HepG2 (cell line): ENCODE measurements around the gene CCK. TPM values are rescaled to one million over a fixed set of nuclear protein-coding genes. Genes with fewer than 3 reads are reported as not detected.

Source experiments
- ATAC-seq: fragments of 200-7000 bp; cut with Tn5 transposase; 3 replicates; pipeline ENCODE4 v1.9.1; 2020; ENCODE audit warnings: mild to moderate bottlenecking, moderate library complexity
- BruUV-seq: library from RNA; stranded (reverse); fragments of 400-500 nt; replicated peaks from 2 replicates; lab custom pipeline; 2021; lab: Mats Ljungman, UMichigan
- CTCF ChIA-PET: fragments of 300-600 bp; formaldehyde crosslinking; extraction: SDS; loops from one replicate; lab custom pipeline; 2021; ENCODE audit warnings: low total read pairs, inconsistent platforms, low intra/inter-chr PET ratio; lab: Yijun Ruan, JAX
- POLR2A ChIA-PET: fragments of 350-600 bp; sonication (Branson Sonifier 250); formaldehyde crosslinking; loops from one replicate; lab custom pipeline; 2020; ENCODE audit warnings: antibody characterized with exemption, inconsistent platforms; lab: Yijun Ruan, JAX
- DNase-seq: peaks from one replicate; pipeline ENCODE4 v3.0.0-alpha.2; 2015; ENCODE audit warnings: low spot score
- FAIRE-seq: peaks from 3 replicates; lab custom pipeline; 2011; peaks lifted over from hg19 to GRCh38; lab: Jason Lieb, UNC
- H2AFZ ChIP-seq: one replicate; pipeline ENCODE4 v1.6.1; 2011; ENCODE audit warnings: low read length, inconsistent platforms
- H3K27ac ChIP-seq: fragments of 300-600 bp; 3 replicates; pipeline ENCODE4 v1.8.0; 2011; ENCODE audit warnings: mixed run types, mild to moderate bottlenecking, mixed read lengths, low read length, inconsistent platforms; ENCODE audit not compliant: insufficient read depth; ENCODE audit errors: extremely low read length
- H3K27me3 ChIP-seq, 2 experiments: fragments of 200-600 bp in 1 of 2; 2 replicates in 1 of 2; 3 replicates in 1 of 2; pipeline versions ENCODE4 v1.6.0 to v1.8.0; 2011; ENCODE audit warnings: low read length in 2 of 2, mild to moderate bottlenecking in 2 of 2, moderate library complexity in 2 of 2, inconsistent platforms in 1 of 2; ENCODE audit not compliant: insufficient read depth in 2 of 2, control insufficient read depth in 1 of 2
- H3K36me3 ChIP-seq, 2 experiments: fragments of 200-600 bp in 1 of 2; replicated peaks in 1 of 2; 2 replicates in 1 of 2; 3 replicates in 1 of 2; pipeline versions ENCODE4 v1.5.1 to v1.8.0; 2011; ENCODE audit warnings: low read length in 2 of 2, inconsistent platforms in 1 of 2; ENCODE audit not compliant: insufficient read depth in 2 of 2, control insufficient read depth in 1 of 2
- H3K4me1 ChIP-seq: 2 replicates; pipeline ENCODE4 v1.5.1; 2012; ENCODE audit warnings: low read length, inconsistent platforms; ENCODE audit not compliant: insufficient read depth
- H3K4me2 ChIP-seq: 2 replicates; pipeline ENCODE4 v1.6.0; 2011; ENCODE audit warnings: low read depth, low read length, inconsistent platforms
- H3K4me3 ChIP-seq, 3 experiments: fragments of 200-600 bp in 1 of 3; sonication (generic), shearing (Covaris generic) in 1 of 3; replicated peaks in 1 of 3; 2 replicates each; pipeline ENCODE4 v1.5.1; 2011 to 2016; ENCODE audit warnings: low read length in 3 of 3, inconsistent platforms in 2 of 3, low read depth in 2 of 3, mild to moderate bottlenecking in 2 of 3, control low read depth in 1 of 3, mixed read lengths in 1 of 3; ENCODE audit not compliant: insufficient read depth in 1 of 3
- H3K79me2 ChIP-seq: one replicate; pipeline ENCODE4 v1.6.1; 2011; ENCODE audit warnings: low read length, inconsistent platforms; ENCODE audit not compliant: insufficient read depth
- H3K9ac ChIP-seq: 2 replicates; pipeline ENCODE4 v1.6.0; 2011; ENCODE audit warnings: mild to moderate bottlenecking, low read depth, low read length, inconsistent platforms; ENCODE audit not compliant: insufficient read depth
- H3K9me3 ChIP-seq: 2 replicates; pipeline ENCODE4 v1.5.1; 2012; ENCODE audit warnings: mild to moderate bottlenecking, low read length
- H4K20me1 ChIP-seq: 2 replicates; pipeline ENCODE4 v1.6.0; 2011; ENCODE audit warnings: inconsistent platforms, mild to moderate bottlenecking, low read length, moderate library complexity; ENCODE audit not compliant: insufficient read depth
- FOXC1 ChIP-seq: sonication (generic); formaldehyde crosslinking; IDR thresholded peaks from 2 replicates; pipeline ENCODE4 v1.8.0; 2022; ENCODE audit warnings: mild to moderate bottlenecking, missing genetic modification reagents, borderline replicate concordance
- NFYC ChIP-seq: IDR thresholded peaks from 2 replicates; pipeline ENCODE4 v1.6.1; 2016; ENCODE audit warnings: missing genetic modification reagents, missing compliant biosample characterization
- PCBP2 ChIP-seq: fragments of 200-400 bp; formaldehyde crosslinking; optimal IDR thresholded peaks from 2 replicates; pipeline ENCODE3; 2018; ENCODE audit warnings: low read length, low read depth; ENCODE audit not compliant: poor library complexity, severe bottlenecking
- SCMH1 ChIP-seq: sonication (generic); formaldehyde crosslinking; IDR thresholded peaks from 2 replicates; pipeline ENCODE4 v1.9.0; 2021; ENCODE audit warnings: missing genetic modification reagents, mild to moderate bottlenecking, borderline replicate concordance
- SNRNP70 ChIP-seq: fragments of 200-400 bp; formaldehyde crosslinking; IDR thresholded peaks from 2 replicates; pipeline ENCODE4 v1.6.1; 2017; ENCODE audit warnings: mild to moderate bottlenecking, low read depth, low read length, moderate library complexity
- WGBS: methylation state at CpG from one replicate; pipeline ENCODE4 v1.1.6; 2017; ENCODE audit warnings: low lambda C conversion rate; 5-methylcytosine and 5-hydroxymethylcytosine counted together
- in situ Hi-C: cut with HindIII; loops from 2 replicates; pipeline ENCODE4 v1.10.0; 2017; ENCODE audit warnings: low pct_unique_long_range_greater_than_20kb; ENCODE audit not compliant: extremely low pct_ligation_motif_present
- intact Hi-C: fragments of 100-400 bp; cut with micrococcal nuclease; formaldehyde crosslinking; loops from one replicate; pipeline ENCODE4 v1.10.0; 2022; ENCODE audit not compliant: unreplicated experiment
- polyA plus RNA-seq, 8 experiments: library from polyadenylated mRNA; depleted of rRNA in 3 of 8; stranded (reverse) in 7 of 8; unstranded in 1 of 8; fragments of >200 nt; fragmentation: Illumina TruSeq in 4 of 8; extraction: Trizol in 4 of 8; gene quantifications; 2 replicates each; pipeline versions ENCODE4 v1.2.1 to v1.2.3, GENCODE V29; 2011 to 2016; ENCODE audit warnings: low read depth in 4 of 8, missing spikeins in 1 of 8, mixed read lengths in 1 of 8; ENCODE audit not compliant: insufficient read depth in 1 of 8
- total RNA-seq, 5 experiments: library from RNA; depleted of rRNA; stranded (reverse); fragments of >200 nt; fragmentation: Illumina TruSeq; extraction: Trizol; gene quantifications; 2 replicates each; pipeline ENCODE4 v1.2.3, GENCODE V29; 2016; ENCODE audit warnings: low read depth in 1 of 5
- TF ChIP-seq, protein P1 (sequence below): IDR thresholded peaks from 2 replicates; pipeline ENCODE4 v1.6.1; 2016
- TF ChIP-seq, protein P2 (sequence below): sonication (generic); formaldehyde crosslinking; IDR thresholded peaks from 2 replicates; pipeline ENCODE4 v1.5.0; 2020; ENCODE audit warnings: missing genetic modification reagents, mild to moderate bottlenecking, borderline replicate concordance

The CCK gene
- total and polyA plus RNA-seq, 2 of the 13 experiments (the other 11 are each of a cell fraction or from before 2014, with no cell fraction given) = not detected

DNA sequence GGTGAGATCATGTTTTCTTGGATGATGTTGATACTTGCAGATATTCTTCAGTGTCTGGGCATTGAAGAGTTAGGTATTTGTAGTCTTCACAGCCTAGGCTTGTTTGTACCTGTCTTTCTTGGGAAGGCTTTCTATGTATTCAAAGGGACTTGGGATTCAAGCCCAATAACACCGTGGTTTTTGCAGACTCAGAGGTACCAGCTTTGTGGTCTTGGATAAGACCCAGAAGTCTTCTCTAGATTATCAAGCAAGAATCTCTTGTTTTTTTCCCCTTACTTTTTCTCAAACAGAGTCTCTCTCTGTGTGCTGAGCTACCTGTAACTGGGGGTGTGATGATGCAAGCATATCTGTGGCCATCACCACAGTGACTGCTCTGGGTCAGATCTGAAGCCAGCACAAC is 42.7 kb upstream of the CCK start (continued):
- TF ChIP-seq FOXC1 (CRISPR knock-in tag) = no peak
- TF ChIP-seq, protein P1, sequence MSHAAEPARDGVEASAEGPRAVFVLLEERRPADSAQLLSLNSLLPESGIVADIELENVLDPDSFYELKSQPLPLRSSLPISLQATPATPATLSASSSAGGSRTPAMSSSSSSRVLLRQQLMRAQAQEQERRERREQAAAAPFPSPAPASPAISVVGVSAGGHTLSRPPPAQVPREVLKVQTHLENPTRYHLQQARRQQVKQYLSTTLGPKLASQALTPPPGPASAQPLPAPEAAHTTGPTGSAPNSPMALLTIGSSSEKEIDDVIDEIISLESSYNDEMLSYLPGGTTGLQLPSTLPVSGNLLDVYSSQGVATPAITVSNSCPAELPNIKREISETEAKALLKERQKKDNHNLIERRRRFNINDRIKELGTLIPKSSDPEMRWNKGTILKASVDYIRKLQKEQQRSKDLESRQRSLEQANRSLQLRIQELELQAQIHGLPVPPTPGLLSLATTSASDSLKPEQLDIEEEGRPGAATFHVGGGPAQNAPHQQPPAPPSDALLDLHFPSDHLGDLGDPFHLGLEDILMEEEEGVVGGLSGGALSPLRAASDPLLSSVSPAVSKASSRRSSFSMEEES (CRISPR knock-in tag) = no peak
- no peak for TF ChIP-seq SCMH1 (CRISPR knock-in tag)

DNA sequence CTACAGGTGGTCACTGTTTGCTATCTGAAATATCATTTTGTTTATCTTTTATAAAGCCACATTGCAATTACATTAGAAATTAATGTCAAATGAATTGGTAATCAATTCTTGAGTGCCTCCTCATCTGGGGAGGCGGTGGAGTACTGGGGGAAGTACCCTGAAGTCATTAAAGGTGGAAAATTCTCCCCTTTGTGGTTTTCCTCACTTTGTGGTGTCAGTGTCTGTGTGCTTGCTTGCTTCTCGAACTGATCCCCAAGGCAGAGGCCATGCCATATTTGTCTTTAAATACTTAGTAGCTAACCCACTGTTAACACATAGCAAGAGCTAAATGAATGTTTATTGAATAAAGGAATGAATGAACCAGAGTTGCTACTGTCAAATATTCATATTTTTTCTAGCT is 40.5 kb upstream of the CCK start:
- no peaks in the 10 kb centered on the region for H3K79me2 ChIP-seq
- H3K4me1 ChIP-seq = no peaks in the 10 kb centered on the region
- TF ChIP-seq SNRNP70 (no peak), PCBP2 (no peak), NFYC (CRISPR knock-in tag) (no peak)
- TF ChIP-seq, protein P2, sequence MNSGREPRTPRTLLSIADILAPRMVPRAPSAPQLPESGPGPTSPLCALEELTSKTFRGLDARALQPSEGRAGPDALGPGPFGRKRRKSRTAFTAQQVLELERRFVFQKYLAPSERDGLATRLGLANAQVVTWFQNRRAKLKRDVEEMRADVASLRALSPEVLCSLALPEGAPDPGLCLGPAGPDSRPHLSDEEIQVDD (CRISPR knock-in tag) = no peak
- 0% methylated on average over 2 of the region's 2 CpGs for WGBS
- H2AFZ ChIP-seq = no peak overlapping the region
- H3K4me2 ChIP-seq = no peak overlapping the region
- no peaks in the 10 kb centered on the region; a peak in 1 of 5 replicates for H3K27me3 ChIP-seq
- FAIRE-seq (no peak), DNase-seq (no peak), ATAC-seq (no peak)
- ChIA-PET POLR2A (no interaction called here), CTCF (no interaction called here)
- no peak overlapping the region for H3K4me3 ChIP-seq
- H3K36me3 ChIP-seq = no peaks in the 10 kb centered on the region
- H3K9ac ChIP-seq = no peak overlapping the region
- in situ Hi-C loops (no loop called here), intact Hi-C loops (no loop called here)
- H3K27ac ChIP-seq = no peak overlapping the region
- no peaks in the 10 kb centered on the region for H4K20me1 ChIP-seq
- BruUV-seq = no TSS peak
- no peaks in the 10 kb centered on the region for H3K9me3 ChIP-seq
